IMR-90 (cell line): ENCODE results near the gene NOC2L.

Experiments used
- CEBPB ChIP-seq: IDR thresholded peaks from 2 replicates; pipeline ENCODE4 v1.6.1; 2012; ENCODE audit warnings: low read depth, low read length, improper control_type of control experiment
- CTCF ChIP-seq: conservative IDR thresholded peaks from 2 replicates; pipeline ENCODE4 v1.5.1; 2012; ENCODE audit warnings: mild to moderate bottlenecking, low read depth, low read length, improper control_type of control experiment
- FOS ChIP-seq: fragments of 150-350 bp; IDR thresholded peaks from 2 replicates; pipeline ENCODE4 v1.6.1; 2016; ENCODE audit warnings: low read depth, low read length
- NFE2L2 ChIP-seq: fragments of 150-350 bp; IDR thresholded peaks from 2 replicates; pipeline ENCODE4 v1.6.1; 2016; ENCODE audit warnings: low read depth, mild to moderate bottlenecking, low read length
- POLR2A ChIP-seq: IDR thresholded peaks from 2 replicates; pipeline ENCODE4 v1.6.1; 2012; ENCODE audit warnings: mild to moderate bottlenecking, low read depth, low read length
- RCOR1 ChIP-seq: IDR thresholded peaks from 2 replicates; pipeline ENCODE4 v1.6.1; 2012; ENCODE audit warnings: mild to moderate bottlenecking, low read length, improper control_type of control experiment; ENCODE audit not compliant: insufficient replicate concordance
- RFX5 ChIP-seq: IDR thresholded peaks from 2 replicates; pipeline ENCODE4 v1.8.0; 2012; ENCODE audit warnings: low read depth, mild to moderate bottlenecking, low read length, moderate library complexity
- SMC3 ChIP-seq: fragments of 150-350 bp; IDR thresholded peaks from 2 replicates; pipeline ENCODE4 v1.6.1; 2016; ENCODE audit warnings: low read depth, mild to moderate bottlenecking, antibody characterized with exemption, low read length, moderate library complexity
- USF2 ChIP-seq: fragments of 150-350 bp; IDR thresholded peaks from 2 replicates; pipeline ENCODE4 v1.6.1; 2017; ENCODE audit warnings: mild to moderate bottlenecking, antibody characterized with exemption, low read length, low read depth

- no peak for TF ChIP-seq RCOR1
- no peak for TF ChIP-seq POLR2A
- TF ChIP-seq CTCF, result no peak
- no peak for TF ChIP-seq RFX5
- no peak for TF ChIP-seq NFE2L2
- no peak for TF ChIP-seq CEBPB
- TF ChIP-seq FOS, result no peak
- no peak for TF ChIP-seq USF2
- TF ChIP-seq SMC3, result no peak
Observed at GRCh38 chr1:1006305-1007159, 47.5 kb upstream of the NOC2L start.
